HepG2 (cell line): ENCODE measurements around the gene ADGRG6. TPM values are rescaled to one million over a fixed set of nuclear protein-coding genes. Genes with fewer than 3 reads are reported as not detected.

Experiments used
- AGO2 ChIP-seq: fragments of 200-400 bp; formaldehyde crosslinking; optimal IDR thresholded peaks from 2 replicates; pipeline ENCODE3; 2017; ENCODE audit warnings: mild to moderate bottlenecking, low read depth, low read length, moderate library complexity
- ATM ChIP-seq: fragments of 450-650 bp; IDR thresholded peaks from 2 replicates; pipeline ENCODE4 v1.7.1; 2017; ENCODE audit warnings: mild to moderate bottlenecking, borderline replicate concordance
- HNF4A ChIP-seq: sonication (generic); formaldehyde crosslinking; IDR thresholded peaks from 2 replicates; pipeline ENCODE4 v1.4.0; 2020; ENCODE audit warnings: missing genetic modification reagents
- HOXA7 ChIP-seq: sonication (generic); formaldehyde crosslinking; IDR thresholded peaks from 2 replicates; pipeline ENCODE4 v1.8.1; 2022; ENCODE audit warnings: mild to moderate bottlenecking, missing genetic modification reagents, moderate library complexity
- HOXD1 ChIP-seq: sonication (generic); formaldehyde crosslinking; IDR thresholded peaks from 2 replicates; pipeline ENCODE4 v1.5.0; 2020; ENCODE audit warnings: missing genetic modification reagents
- PHB2 ChIP-seq: fragments of 450-650 bp; IDR thresholded peaks from 2 replicates; pipeline ENCODE4 v1.6.1; 2018; ENCODE audit not compliant: partially characterized antibody
- PITX1 ChIP-seq: sonication (generic); formaldehyde crosslinking; IDR thresholded peaks from 2 replicates; pipeline ENCODE4 v1.5.1; 2020; ENCODE audit warnings: mild to moderate bottlenecking, missing genetic modification reagents
- RBFOX2 ChIP-seq: fragments of 200-400 bp; formaldehyde crosslinking; IDR thresholded peaks from 2 replicates; pipeline ENCODE4 v1.6.1; 2017; ENCODE audit warnings: low read depth, mild to moderate bottlenecking, low read length
- SRF ChIP-seq: IDR thresholded peaks from 2 replicates; pipeline ENCODE4 v1.6.1; 2011; ENCODE audit warnings: mild to moderate bottlenecking, low read depth, low read length, moderate library complexity
- YEATS4 ChIP-seq: sonication (generic); formaldehyde crosslinking; IDR thresholded peaks from 2 replicates; pipeline ENCODE4 v1.4.0; 2020; ENCODE audit warnings: missing genetic modification reagents, borderline replicate concordance
- ZNF225 ChIP-seq: sonication (generic); formaldehyde crosslinking; IDR thresholded peaks from 2 replicates; pipeline ENCODE4 v1.4.0; 2020; ENCODE audit warnings: mild to moderate bottlenecking, missing genetic modification reagents
- ZNF354B ChIP-seq: sonication (generic); formaldehyde crosslinking; IDR thresholded peaks from 2 replicates; pipeline ENCODE4 v1.8.0; 2022; ENCODE audit warnings: mild to moderate bottlenecking, missing genetic modification reagents
- ZNF616 ChIP-seq: sonication (generic); formaldehyde crosslinking; IDR thresholded peaks from 2 replicates; pipeline ENCODE4 v1.5.0; 2020; ENCODE audit warnings: low read depth, mild to moderate bottlenecking, missing genetic modification reagents
- polyA plus RNA-seq, 8 experiments: library from polyadenylated mRNA; depleted of rRNA in 3 of 8; stranded (reverse) in 7 of 8; unstranded in 1 of 8; fragments of >200 nt; fragmentation: Illumina TruSeq in 4 of 8; extraction: Trizol in 4 of 8; gene quantifications; 2 replicates each; pipeline versions ENCODE4 v1.2.1 to v1.2.3, GENCODE V29; 2011 to 2016; ENCODE audit warnings: low read depth in 4 of 8, missing spikeins in 1 of 8, mixed read lengths in 1 of 8; ENCODE audit not compliant: insufficient read depth in 1 of 8
- total RNA-seq, 5 experiments: library from RNA; depleted of rRNA; stranded (reverse); fragments of >200 nt; fragmentation: Illumina TruSeq; extraction: Trizol; gene quantifications; 2 replicates each; pipeline ENCODE4 v1.2.3, GENCODE V29; 2016; ENCODE audit warnings: low read depth in 1 of 5
- TF ChIP-seq, protein P1 (sequence below): sonication (generic); formaldehyde crosslinking; IDR thresholded peaks from one replicate; pipeline ENCODE4 v1.5.1; 2020; ENCODE audit warnings: mild to moderate bottlenecking, missing genetic modification reagents; ENCODE audit errors: not compliant biosample characterization
- TF ChIP-seq, protein P2 (sequence below): IDR thresholded peaks from 2 replicates; pipeline ENCODE4 v1.6.1; 2012; ENCODE audit warnings: inconsistent platforms
- TF ChIP-seq, protein P3 (sequence below): sonication (generic); formaldehyde crosslinking; IDR thresholded peaks from 2 replicates; pipeline ENCODE4 v1.5.0; 2020; ENCODE audit warnings: missing genetic modification reagents
- TF ChIP-seq, protein P4 (sequence below): sonication (generic); formaldehyde crosslinking; IDR thresholded peaks from 2 replicates; pipeline ENCODE4 v1.4.0; 2020; ENCODE audit warnings: low read depth, missing genetic modification reagents

ADGRG6 gene
- total and polyA plus RNA-seq, 2 of the 13 experiments (the other 11 are each of a cell fraction or from before 2014, with no cell fraction given) = 129 to 249 TPM

DNA sequence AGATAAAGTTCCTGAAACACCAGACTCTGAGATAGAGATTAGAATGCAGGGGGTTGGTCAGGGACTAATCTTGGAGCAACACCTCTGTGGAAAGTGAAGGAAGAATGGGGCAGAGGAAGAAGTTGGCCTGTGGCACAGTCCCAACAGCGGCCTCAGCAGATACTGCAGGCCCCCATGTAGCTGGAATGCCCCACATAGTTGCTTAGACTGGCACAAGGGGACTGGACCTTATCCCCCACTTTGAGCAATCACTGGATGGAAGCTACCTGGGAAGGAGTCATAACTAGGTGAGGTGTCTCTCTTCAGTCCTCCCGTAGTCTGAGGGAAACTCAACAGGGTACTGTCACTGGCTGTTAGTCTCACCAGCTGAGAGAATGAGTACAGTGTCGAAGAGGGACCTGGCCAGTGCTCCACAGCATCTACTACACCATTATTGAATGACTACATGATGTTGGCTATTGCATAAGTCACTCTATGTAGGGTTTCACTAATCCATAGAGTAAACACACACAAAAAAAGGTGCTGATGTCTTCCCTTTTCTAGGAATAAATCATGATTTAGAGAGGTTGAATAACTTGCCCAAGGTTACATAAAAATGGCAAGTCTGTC lies 47.5 kb downstream of the ADGRG6 start (continued):
- TF ChIP-seq, protein P1, sequence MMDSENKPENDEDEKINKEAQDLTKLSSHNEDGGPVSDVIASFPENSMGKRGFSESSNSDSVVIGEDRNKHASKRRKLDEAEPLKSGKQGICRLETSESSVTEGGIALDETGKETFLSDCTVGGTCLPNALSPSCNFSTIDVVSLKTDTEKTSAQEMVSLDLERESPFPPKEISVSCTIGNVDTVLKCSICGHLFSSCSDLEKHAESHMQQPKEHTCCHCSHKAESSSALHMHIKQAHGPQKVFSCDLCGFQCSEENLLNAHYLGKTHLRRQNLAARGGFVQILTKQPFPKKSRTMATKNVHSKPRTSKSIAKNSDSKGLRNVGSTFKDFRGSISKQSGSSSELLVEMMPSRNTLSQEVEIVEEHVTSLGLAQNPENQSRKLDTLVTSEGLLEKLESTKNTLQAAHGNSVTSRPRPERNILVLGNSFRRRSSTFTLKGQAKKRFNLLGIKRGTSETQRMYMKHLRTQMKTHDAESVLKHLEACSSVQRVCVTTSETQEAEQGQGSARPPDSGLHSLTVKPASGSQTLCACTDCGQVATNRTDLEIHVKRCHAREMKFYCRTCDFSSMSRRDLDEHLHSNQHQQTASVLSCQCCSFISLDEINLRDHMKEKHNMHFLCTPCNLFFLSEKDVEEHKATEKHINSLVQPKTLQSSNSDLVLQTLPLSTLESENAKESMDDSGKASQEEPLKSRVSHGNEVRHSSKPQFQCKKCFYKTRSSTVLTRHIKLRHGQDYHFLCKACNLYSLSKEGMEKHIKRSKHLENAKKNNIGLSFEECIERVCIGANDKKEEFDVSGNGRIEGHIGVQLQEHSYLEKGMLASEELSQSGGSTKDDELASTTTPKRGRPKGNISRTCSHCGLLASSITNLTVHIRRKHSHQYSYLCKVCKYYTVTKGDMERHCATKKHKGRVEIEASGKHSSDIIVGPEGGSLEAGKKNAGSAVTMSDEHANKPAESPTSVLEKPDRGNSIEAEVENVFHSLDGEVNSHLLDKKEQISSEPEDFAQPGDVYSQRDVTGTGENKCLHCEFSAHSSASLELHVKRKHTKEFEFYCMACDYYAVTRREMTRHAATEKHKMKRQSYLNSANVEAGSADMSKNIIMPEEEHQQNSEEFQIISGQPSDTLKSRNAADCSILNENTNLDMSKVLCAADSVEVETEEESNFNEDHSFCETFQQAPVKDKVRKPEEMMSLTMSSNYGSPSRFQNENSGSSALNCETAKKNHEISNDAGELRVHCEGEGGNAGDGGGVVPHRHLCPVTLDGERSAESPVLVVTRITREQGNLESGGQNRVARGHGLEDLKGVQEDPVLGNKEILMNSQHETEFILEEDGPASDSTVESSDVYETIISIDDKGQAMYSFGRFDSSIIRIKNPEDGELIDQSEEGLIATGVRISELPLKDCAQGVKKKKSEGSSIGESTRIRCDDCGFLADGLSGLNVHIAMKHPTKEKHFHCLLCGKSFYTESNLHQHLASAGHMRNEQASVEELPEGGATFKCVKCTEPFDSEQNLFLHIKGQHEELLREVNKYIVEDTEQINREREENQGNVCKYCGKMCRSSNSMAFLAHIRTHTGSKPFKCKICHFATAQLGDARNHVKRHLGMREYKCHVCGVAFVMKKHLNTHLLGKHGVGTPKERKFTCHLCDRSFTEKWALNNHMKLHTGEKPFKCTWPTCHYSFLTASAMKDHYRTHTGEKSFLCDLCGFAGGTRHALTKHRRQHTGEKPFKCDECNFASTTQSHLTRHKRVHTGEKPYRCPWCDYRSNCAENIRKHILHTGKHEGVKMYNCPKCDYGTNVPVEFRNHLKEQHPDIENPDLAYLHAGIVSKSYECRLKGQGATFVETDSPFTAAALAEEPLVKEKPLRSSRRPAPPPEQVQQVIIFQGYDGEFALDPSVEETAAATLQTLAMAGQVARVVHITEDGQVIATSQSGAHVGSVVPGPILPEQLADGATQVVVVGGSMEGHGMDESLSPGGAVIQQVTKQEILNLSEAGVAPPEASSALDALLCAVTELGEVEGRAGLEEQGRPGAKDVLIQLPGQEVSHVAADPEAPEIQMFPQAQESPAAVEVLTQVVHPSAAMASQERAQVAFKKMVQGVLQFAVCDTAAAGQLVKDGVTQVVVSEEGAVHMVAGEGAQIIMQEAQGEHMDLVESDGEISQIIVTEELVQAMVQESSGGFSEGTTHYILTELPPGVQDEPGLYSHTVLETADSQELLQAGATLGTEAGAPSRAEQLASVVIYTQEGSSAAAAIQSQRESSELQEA = no peak
- no peak for TF ChIP-seq ZNF616 (CRISPR knock-in tag)
- TF ChIP-seq RBFOX2 = no peak
- TF ChIP-seq ATM = no peak
- no peak for TF ChIP-seq AGO2
- TF ChIP-seq ZNF225 = no peak
- TF ChIP-seq PITX1 (CRISPR knock-in tag) = peak; percentile 89
- TF ChIP-seq HNF4A (CRISPR knock-in tag) = 0 out of 2 replicates have a peak, but pooled peaks have one; percentile 23
- TF ChIP-seq ZNF354B (CRISPR knock-in tag) = no peak
- TF ChIP-seq HOXD1 (CRISPR knock-in tag) = no peak
- TF ChIP-seq, protein P2, sequence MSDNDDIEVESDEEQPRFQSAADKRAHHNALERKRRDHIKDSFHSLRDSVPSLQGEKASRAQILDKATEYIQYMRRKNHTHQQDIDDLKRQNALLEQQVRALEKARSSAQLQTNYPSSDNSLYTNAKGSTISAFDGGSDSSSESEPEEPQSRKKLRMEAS = no peak
- TF ChIP-seq, protein P3, sequence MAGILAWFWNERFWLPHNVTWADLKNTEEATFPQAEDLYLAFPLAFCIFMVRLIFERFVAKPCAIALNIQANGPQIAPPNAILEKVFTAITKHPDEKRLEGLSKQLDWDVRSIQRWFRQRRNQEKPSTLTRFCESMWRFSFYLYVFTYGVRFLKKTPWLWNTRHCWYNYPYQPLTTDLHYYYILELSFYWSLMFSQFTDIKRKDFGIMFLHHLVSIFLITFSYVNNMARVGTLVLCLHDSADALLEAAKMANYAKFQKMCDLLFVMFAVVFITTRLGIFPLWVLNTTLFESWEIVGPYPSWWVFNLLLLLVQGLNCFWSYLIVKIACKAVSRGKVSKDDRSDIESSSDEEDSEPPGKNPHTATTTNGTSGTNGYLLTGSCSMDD = no peak
- TF ChIP-seq, protein P4, sequence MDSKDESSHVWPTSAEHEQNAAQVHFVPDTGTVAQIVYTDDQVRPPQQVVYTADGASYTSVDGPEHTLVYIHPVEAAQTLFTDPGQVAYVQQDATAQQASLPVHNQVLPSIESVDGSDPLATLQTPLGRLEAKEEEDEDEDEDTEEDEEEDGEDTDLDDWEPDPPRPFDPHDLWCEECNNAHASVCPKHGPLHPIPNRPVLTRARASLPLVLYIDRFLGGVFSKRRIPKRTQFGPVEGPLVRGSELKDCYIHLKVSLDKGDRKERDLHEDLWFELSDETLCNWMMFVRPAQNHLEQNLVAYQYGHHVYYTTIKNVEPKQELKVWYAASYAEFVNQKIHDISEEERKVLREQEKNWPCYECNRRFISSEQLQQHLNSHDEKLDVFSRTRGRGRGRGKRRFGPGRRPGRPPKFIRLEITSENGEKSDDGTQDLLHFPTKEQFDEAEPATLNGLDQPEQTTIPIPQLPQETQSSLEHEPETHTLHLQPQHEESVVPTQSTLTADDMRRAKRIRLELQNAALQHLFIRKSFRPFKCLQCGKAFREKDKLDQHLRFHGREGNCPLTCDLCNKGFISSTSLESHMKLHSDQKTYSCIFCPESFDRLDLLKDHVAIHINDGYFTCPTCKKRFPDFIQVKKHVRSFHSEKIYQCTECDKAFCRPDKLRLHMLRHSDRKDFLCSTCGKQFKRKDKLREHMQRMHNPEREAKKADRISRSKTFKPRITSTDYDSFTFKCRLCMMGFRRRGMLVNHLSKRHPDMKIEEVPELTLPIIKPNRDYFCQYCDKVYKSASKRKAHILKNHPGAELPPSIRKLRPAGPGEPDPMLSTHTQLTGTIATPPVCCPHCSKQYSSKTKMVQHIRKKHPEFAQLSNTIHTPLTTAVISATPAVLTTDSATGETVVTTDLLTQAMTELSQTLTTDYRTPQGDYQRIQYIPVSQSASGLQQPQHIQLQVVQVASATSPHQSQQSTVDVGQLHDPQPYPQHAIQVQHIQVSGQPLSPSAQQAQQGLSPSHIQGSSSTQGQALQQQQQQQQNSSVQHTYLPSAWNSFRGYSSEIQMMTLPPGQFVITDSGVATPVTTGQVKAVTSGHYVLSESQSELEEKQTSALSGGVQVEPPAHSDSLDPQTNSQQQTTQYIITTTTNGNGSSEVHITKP (CRISPR knock-in tag) = no peak
- no peak for TF ChIP-seq HOXA7 (CRISPR knock-in tag)
- no peak for TF ChIP-seq YEATS4
- no peak for TF ChIP-seq PHB2
- TF ChIP-seq SRF = no peak
